Measurements from ENCODE around the gene SOX10.

SOX10 gene

DNA sequence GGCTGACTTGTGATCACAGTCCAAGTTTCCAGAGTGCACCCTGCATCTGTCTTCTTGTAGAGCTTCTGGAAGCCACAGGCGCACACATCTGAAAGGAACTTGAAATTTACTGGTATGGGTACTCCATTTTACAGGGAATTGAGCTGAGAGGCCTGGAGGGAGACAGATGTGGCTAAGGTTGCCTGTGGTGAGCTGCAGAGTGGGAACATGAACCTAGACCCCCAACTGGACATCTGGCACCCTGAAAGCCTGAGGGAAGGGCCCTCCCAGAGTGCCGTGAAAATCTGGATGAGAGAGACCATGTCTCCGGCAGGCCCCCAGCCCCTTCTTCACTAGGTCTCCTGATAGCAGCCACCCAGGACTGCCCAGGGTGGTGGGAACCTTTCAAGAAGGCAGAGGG lies 22.6 kb upstream of the SOX10 start:
- H3K9ac ChIP-seq: no peak overlapping the region
- H3K9me3 ChIP-seq (ENCODE audit: control insufficient read depth, low read length): no peaks in the 10 kb centered on the region
- TF ChIP-seq, protein P1, sequence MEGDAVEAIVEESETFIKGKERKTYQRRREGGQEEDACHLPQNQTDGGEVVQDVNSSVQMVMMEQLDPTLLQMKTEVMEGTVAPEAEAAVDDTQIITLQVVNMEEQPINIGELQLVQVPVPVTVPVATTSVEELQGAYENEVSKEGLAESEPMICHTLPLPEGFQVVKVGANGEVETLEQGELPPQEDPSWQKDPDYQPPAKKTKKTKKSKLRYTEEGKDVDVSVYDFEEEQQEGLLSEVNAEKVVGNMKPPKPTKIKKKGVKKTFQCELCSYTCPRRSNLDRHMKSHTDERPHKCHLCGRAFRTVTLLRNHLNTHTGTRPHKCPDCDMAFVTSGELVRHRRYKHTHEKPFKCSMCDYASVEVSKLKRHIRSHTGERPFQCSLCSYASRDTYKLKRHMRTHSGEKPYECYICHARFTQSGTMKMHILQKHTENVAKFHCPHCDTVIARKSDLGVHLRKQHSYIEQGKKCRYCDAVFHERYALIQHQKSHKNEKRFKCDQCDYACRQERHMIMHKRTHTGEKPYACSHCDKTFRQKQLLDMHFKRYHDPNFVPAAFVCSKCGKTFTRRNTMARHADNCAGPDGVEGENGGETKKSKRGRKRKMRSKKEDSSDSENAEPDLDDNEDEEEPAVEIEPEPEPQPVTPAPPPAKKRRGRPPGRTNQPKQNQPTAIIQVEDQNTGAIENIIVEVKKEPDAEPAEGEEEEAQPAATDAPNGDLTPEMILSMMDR (IDR thresholded peaks at IDR 0.05): no peak
- no peak overlapping the region for H2AFZ ChIP-seq
- no peaks in the 10 kb centered on the region for H3K4me1 ChIP-seq
- H3K4me3 ChIP-seq (ENCODE audit: low read depth, low read length): no peak overlapping the region
- no peak overlapping the region for H3K4me2 ChIP-seq (ENCODE audit: low read length)
- H3K36me3 ChIP-seq (ENCODE audit: control insufficient read depth, insufficient read depth, low read length): no peaks in the 10 kb centered on the region
- no peaks in the 10 kb centered on the region for H3K79me2 ChIP-seq
- H3K27ac ChIP-seq: no peak overlapping the region
- no peaks in the 10 kb centered on the region for H3K27me3 ChIP-seq (ENCODE audit: control insufficient read depth, insufficient read depth, low read length)

- Histone ChIP-seq H3K4me1 (no peaks in the 10 kb centered on the region), H3K9me3 (ENCODE audit: control insufficient read depth, low read length) (no peaks in the 10 kb centered on the region), H3K36me3 (ENCODE audit: control insufficient read depth, insufficient read depth, low read length) (no peaks in the 10 kb centered on the region), H3K4me3 (ENCODE audit: low read depth, low read length) (no peak overlapping the region), H2AFZ (no peak overlapping the region), H3K79me2 (no peaks in the 10 kb centered on the region), H3K4me2 (ENCODE audit: low read length) (no peak overlapping the region), H3K27me3 (ENCODE audit: control insufficient read depth, insufficient read depth, low read length) (no peaks in the 10 kb centered on the region), H3K9ac (no peak overlapping the region), H3K27ac (no peak overlapping the region)
- TF ChIP-seq, protein P1 (IDR thresholded peaks at IDR 0.05): no peak
These were observed 21.6 kb upstream of the SOX10 start for GRCh38 chr22:38005943-38006342.

DNA sequence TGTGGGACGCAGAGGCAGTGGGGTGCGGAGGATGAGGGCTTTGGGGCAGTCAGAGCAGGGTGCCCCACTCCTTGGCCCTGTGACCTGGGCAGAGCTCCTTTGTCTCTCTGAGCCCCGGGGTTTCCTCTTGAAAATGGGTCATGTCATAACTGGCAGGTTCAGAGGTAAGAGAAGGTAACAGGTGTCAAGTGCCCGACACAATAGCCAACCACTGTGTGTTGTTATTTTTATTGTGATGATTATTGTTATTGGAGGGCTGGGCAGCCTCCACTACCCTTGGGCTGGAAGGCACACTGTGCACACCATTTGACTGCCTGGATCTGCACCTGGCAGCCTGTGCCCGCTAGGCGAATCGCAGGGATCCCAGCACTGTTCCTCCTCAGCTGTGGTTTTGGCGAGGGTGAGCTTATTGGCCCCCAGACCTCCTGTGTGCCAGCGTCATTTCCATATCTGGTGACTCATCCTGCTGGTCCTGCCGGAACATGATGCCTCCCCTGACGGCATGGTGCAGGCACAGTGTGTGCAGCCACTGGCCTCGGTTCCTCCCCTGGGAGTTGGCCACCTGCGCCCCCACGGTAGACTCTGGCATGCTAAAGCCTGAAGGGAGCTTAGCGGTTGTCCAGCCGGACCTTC lies 15.4 kb upstream of the SOX10 start:
- H3K9me3 ChIP-seq (ENCODE audit: control insufficient read depth, low read length): no peaks in the 10 kb centered on the region
- no peaks in the 10 kb centered on the region for H3K4me1 ChIP-seq
- H3K4me2 ChIP-seq (ENCODE audit: low read length): no peak overlapping the region
- no peak overlapping the region for H3K27ac ChIP-seq
- no peaks in the 10 kb centered on the region for H3K79me2 ChIP-seq
- H3K36me3 ChIP-seq (ENCODE audit: control insufficient read depth, insufficient read depth, low read length): no peaks in the 10 kb centered on the region
- no peak overlapping the region for H3K9ac ChIP-seq
- H3K27me3 ChIP-seq (ENCODE audit: control insufficient read depth, insufficient read depth, low read length): no peaks in the 10 kb centered on the region
- no peak overlapping the region for H3K4me3 ChIP-seq (ENCODE audit: low read depth, low read length)
- TF ChIP-seq, protein P1 (IDR thresholded peaks at IDR 0.05): no peak
- H2AFZ ChIP-seq: no peak overlapping the region

DNA sequence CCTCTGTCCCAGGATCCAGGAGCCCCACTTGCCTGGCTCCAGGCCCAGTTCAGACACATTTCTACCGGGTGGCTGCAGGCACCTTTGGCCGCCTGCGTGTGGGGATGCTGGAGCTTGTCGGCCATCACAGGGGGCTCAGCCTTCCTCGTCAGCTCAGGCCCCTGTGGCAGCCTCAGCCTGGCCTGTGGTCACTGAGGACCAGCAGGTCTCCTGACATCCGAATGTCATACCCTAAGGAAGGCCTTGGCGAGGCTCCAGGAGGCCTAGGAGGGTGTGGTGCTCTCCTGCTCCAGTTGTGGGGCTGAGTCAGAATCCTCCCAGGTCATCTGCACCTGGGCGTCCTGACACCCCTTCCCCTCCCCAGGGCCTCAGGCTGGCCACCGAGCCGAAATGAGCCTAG lies 14.9 kb upstream of the SOX10 start:
- Histone ChIP-seq H3K27me3 (ENCODE audit: control insufficient read depth, insufficient read depth, low read length) (no peaks in the 10 kb centered on the region), H3K9me3 (ENCODE audit: control insufficient read depth, low read length) (no peaks in the 10 kb centered on the region), H3K27ac (no peak overlapping the region), H3K4me2 (ENCODE audit: low read length) (no peak overlapping the region), H3K4me1 (no peaks in the 10 kb centered on the region), H3K9ac (no peak overlapping the region), H3K4me3 (ENCODE audit: low read depth, low read length) (no peak overlapping the region), H3K79me2 (no peaks in the 10 kb centered on the region), H2AFZ (no peak overlapping the region), H3K36me3 (ENCODE audit: control insufficient read depth, insufficient read depth, low read length) (no peaks in the 10 kb centered on the region)
- TF ChIP-seq, protein P1 (IDR thresholded peaks at IDR 0.05): no peak

- Histone ChIP-seq H3K79me2 (no peaks in the 10 kb centered on the region), H3K9ac (no peak overlapping the region), H3K27ac (no peak overlapping the region), H3K36me3 (ENCODE audit: control insufficient read depth, insufficient read depth, low read length) (no peaks in the 10 kb centered on the region), H3K4me2 (ENCODE audit: low read length) (no peak overlapping the region), H2AFZ (no peak overlapping the region), H3K9me3 (ENCODE audit: control insufficient read depth, low read length) (no peaks in the 10 kb centered on the region), H3K27me3 (ENCODE audit: control insufficient read depth, insufficient read depth, low read length) (no peaks in the 10 kb centered on the region), H3K4me3 (ENCODE audit: low read depth, low read length) (no peak overlapping the region), H3K4me1 (no peaks in the 10 kb centered on the region)
- TF ChIP-seq, protein P1 (IDR thresholded peaks at IDR 0.05): no peak
These were observed 14.2 kb upstream of the SOX10 start for GRCh38 chr22:37998543-37998942.

Data from parathyroid adenoma (tissue), 2 donors.